Osteocyte (in vitro differentiated cells): ENCODE measurements around the gene DIPK2B. TPM values are rescaled to one million over a fixed set of nuclear protein-coding genes. Genes with fewer than 3 reads are reported as not detected.

Experiments
- DNase-seq: peaks from one replicate; pipeline ENCODE4 v3.0.0; 2021; ENCODE audit warnings: mixed read lengths; ENCODE audit not compliant: unreplicated experiment; ENCODE audit errors: extremely low spot score
- H3K27ac Mint-ChIP-seq: one replicate; pipeline ENCODE4 v1.8.0; 2021; ENCODE audit warnings: mild to moderate bottlenecking, mixed read lengths; ENCODE audit not compliant: unreplicated experiment
- H3K27me3 Mint-ChIP-seq: one replicate; pipeline ENCODE4 v1.8.0; 2021; ENCODE audit warnings: mixed read lengths; ENCODE audit not compliant: unreplicated experiment
- H3K36me3 Mint-ChIP-seq: one replicate; pipeline ENCODE4 v1.8.0; 2021; ENCODE audit warnings: mixed read lengths; ENCODE audit not compliant: unreplicated experiment
- H3K4me1 Mint-ChIP-seq: one replicate; pipeline ENCODE4 v1.8.0; 2021; ENCODE audit warnings: mixed read lengths; ENCODE audit not compliant: unreplicated experiment
- H3K4me3 Mint-ChIP-seq: one replicate; pipeline ENCODE4 v1.8.0; 2021; ENCODE audit warnings: mild to moderate bottlenecking, moderate library complexity, mixed read lengths; ENCODE audit not compliant: unreplicated experiment
- H3K9me3 Mint-ChIP-seq: one replicate; pipeline ENCODE4 v1.8.0; 2021; ENCODE audit warnings: mixed read lengths; ENCODE audit not compliant: unreplicated experiment
- long read RNA-seq: library from polyadenylated mRNA; unstranded; transcript quantifications from one replicate; pipeline ENCODE4 v2.0.0, GENCODE V29; 2021
- total RNA-seq: library from RNA; stranded (reverse); gene quantifications from 2 replicates; pipeline ENCODE4 v1.2.1, GENCODE V29; 2021
- TF ChIP-seq, protein P1 (sequence below): fragments of 200-600 bp; sonication (generic); IDR thresholded peaks from 2 replicates; pipeline ENCODE4 v1.5.0; 2021; ENCODE audit warnings: antibody characterized with exemption, mild to moderate bottlenecking, moderate library complexity

DIPK2B gene
- not detected in 2 replicates for total RNA-seq
- long read RNA-seq: 0 reads

DNA sequence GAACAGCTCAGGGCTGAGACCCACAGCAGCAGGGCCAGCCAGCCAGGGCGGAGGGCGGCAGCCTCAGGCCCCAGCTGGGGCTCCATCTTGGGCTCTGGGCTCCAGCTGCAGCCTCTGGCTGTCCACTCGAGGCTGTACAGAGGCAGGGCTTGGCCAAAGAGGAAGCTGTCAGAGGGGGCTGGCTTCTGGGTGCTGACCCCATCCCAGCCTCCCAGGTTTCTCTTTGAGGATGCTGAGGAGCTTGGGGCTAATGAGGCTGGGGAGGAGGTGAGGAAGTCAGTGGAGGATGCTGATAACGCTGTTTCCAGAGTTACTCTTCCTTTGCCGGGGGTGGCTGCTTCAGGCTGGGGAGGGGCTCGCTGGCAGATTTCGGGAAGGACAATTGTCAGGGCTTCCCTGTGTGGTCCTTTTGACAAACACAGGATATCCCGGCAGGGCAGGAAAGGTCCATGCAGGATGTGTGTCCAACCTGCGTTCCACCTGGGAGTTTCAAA lies at the start of gene DIPK2B:
Gene DIPK2B, minus strand, starts transcription at position 136 of the 494 bp plus-strand sequence. Its CDS starts 50 bp downstream, at position 86.
- no peaks in the 10 kb centered on the region for H3K36me3 Mint-ChIP-seq
- no peak within 1 kb of the TSS for H3K4me3 Mint-ChIP-seq
- H3K4me1 Mint-ChIP-seq: no peaks in the 10 kb centered on the region
- DNase-seq: no peak
- no peak within 1 kb of the TSS for H3K27ac Mint-ChIP-seq
- TF ChIP-seq, protein P1, sequence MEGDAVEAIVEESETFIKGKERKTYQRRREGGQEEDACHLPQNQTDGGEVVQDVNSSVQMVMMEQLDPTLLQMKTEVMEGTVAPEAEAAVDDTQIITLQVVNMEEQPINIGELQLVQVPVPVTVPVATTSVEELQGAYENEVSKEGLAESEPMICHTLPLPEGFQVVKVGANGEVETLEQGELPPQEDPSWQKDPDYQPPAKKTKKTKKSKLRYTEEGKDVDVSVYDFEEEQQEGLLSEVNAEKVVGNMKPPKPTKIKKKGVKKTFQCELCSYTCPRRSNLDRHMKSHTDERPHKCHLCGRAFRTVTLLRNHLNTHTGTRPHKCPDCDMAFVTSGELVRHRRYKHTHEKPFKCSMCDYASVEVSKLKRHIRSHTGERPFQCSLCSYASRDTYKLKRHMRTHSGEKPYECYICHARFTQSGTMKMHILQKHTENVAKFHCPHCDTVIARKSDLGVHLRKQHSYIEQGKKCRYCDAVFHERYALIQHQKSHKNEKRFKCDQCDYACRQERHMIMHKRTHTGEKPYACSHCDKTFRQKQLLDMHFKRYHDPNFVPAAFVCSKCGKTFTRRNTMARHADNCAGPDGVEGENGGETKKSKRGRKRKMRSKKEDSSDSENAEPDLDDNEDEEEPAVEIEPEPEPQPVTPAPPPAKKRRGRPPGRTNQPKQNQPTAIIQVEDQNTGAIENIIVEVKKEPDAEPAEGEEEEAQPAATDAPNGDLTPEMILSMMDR: no peak
- peaks cover 9% of the 10 kb centered on the region for H3K9me3 Mint-ChIP-seq
- H3K27me3 Mint-ChIP-seq: peaks cover 16% of the 10 kb centered on the region

GRCh38 chrX:45240301-45240700 lies 39.6 kb upstream of the DIPK2B start:
- Mint-ChIP-seq H3K4me3 (no peak overlapping the region), H3K4me1 (no peaks in the 10 kb centered on the region), H3K36me3 (no peaks in the 10 kb centered on the region), H3K9me3 (peaks cover 17% of the 10 kb centered on the region), H3K27ac (no peak overlapping the region), H3K27me3 (peaks cover 7% of the 10 kb centered on the region)
- TF ChIP-seq, protein P1: no peak
- no peak for DNase-seq

GRCh38 chrX:45238489-45238888 lies 37.8 kb upstream of the DIPK2B start:
- Mint-ChIP-seq H3K4me1 (no peaks in the 10 kb centered on the region), H3K36me3 (no peaks in the 10 kb centered on the region), H3K27ac (no peak overlapping the region), H3K4me3 (no peak overlapping the region), H3K27me3 (peaks cover 3% of the 10 kb centered on the region), H3K9me3 (peaks cover 4% of the 10 kb centered on the region)
- DNase-seq: no peak
- TF ChIP-seq, protein P1: no peak

- H3K9me3 Mint-ChIP-seq: peaks cover 23% of the 10 kb centered on the region
Observed at GRCh38 chrX:45233531-45233930, 32.9 kb upstream of the DIPK2B start.

GRCh38 chrX:45232139-45232538 lies 31.5 kb upstream of the DIPK2B start:
- no peaks in the 10 kb centered on the region for H3K36me3 Mint-ChIP-seq
- no peaks in the 10 kb centered on the region for H3K4me1 Mint-ChIP-seq
- no peak for DNase-seq
- no peak overlapping the region for H3K4me3 Mint-ChIP-seq
- TF ChIP-seq, protein P1: no peak
- H3K9me3 Mint-ChIP-seq: peaks cover 19% of the 10 kb centered on the region
- no peaks in the 10 kb centered on the region for H3K27me3 Mint-ChIP-seq
- H3K27ac Mint-ChIP-seq: no peak overlapping the region

More at GRCh38 chrX:45233531-45233930, 32.9 kb upstream of the DIPK2B start:
- TF ChIP-seq, protein P1: no peak
- H3K36me3 Mint-ChIP-seq: no peaks in the 10 kb centered on the region
- H3K27me3 Mint-ChIP-seq: no peaks in the 10 kb centered on the region
- H3K4me3 Mint-ChIP-seq: no peak overlapping the region
- no peak for DNase-seq
- no peak overlapping the region for H3K27ac Mint-ChIP-seq
- H3K4me1 Mint-ChIP-seq: no peaks in the 10 kb centered on the region
